H1 (cell line): ENCODE data around the gene CDK13.

Experiments used
- BRCA1 ChIP-seq: IDR thresholded peaks from 2 replicates; pipeline ENCODE4 v1.6.1; 2012; ENCODE audit warnings: low read depth, low read length, improper control_type of control experiment
- E2F6 ChIP-seq: IDR thresholded peaks from 2 replicates; pipeline ENCODE4 v1.6.1; 2012; ENCODE audit warnings: inconsistent platforms
- NANOG ChIP-seq: IDR thresholded peaks from 2 replicates; pipeline ENCODE4 v1.6.1; 2011; ENCODE audit warnings: low read length, low read depth, mild to moderate bottlenecking, inconsistent platforms; ENCODE audit not compliant: insufficient read depth, poor library complexity, severe bottlenecking
- TF ChIP-seq, protein P1 (sequence below), 3 experiments: IDR thresholded peaks; 1 replicate in 2 of 3; 2 replicates in 1 of 3; pipeline versions ENCODE4 v1.5.1 to v1.6.1; 2011; ENCODE audit warnings: low read length in 3 of 3, mild to moderate bottlenecking in 3 of 3, inconsistent platforms in 2 of 3, low read depth in 1 of 3, moderate library complexity in 1 of 3; ENCODE audit not compliant: insufficient read depth in 1 of 3; ENCODE audit errors: control extremely low read depth in 1 of 3

GRCh38 chr7:40138973-40139372, 188.9 kb downstream of the CDK13 start:
- TF ChIP-seq NANOG (no peak), E2F6 (no peak), BRCA1 (no peak)
- TF ChIP-seq, protein P1, sequence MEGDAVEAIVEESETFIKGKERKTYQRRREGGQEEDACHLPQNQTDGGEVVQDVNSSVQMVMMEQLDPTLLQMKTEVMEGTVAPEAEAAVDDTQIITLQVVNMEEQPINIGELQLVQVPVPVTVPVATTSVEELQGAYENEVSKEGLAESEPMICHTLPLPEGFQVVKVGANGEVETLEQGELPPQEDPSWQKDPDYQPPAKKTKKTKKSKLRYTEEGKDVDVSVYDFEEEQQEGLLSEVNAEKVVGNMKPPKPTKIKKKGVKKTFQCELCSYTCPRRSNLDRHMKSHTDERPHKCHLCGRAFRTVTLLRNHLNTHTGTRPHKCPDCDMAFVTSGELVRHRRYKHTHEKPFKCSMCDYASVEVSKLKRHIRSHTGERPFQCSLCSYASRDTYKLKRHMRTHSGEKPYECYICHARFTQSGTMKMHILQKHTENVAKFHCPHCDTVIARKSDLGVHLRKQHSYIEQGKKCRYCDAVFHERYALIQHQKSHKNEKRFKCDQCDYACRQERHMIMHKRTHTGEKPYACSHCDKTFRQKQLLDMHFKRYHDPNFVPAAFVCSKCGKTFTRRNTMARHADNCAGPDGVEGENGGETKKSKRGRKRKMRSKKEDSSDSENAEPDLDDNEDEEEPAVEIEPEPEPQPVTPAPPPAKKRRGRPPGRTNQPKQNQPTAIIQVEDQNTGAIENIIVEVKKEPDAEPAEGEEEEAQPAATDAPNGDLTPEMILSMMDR (IDR thresholded peaks at IDR 0.05; ENCODE audit: control extremely low read depth in 1 of 3, insufficient read depth in 1 of 3, low read depth in 1 of 3, low read length in 3 of 3), result no peak
